CD4-positive, alpha-beta memory T cell (primary cell): Measurements from ENCODE around the gene ZNF609. TPM values are rescaled to one million over a fixed set of nuclear protein-coding genes. Genes with fewer than 3 reads are reported as not detected.
"Not testable (repeated sequence)": the region's sequence is repeated elsewhere in the genome, so short reads cannot be mapped to it uniquely, and the experiment has no call there.

Experiments used
- CTCF ChIA-PET: fragments of 350-600 bp; sonication (Branson Sonifier 250); formaldehyde crosslinking; loops from one replicate; lab custom pipeline; 2021; ENCODE audit warnings: inconsistent platforms; ENCODE audit not compliant: partially characterized antibody; lab: Charles Lee
- POLR2A ChIA-PET: fragments of 350-600 bp; sonication (Branson Sonifier 250); formaldehyde crosslinking; loops from one replicate; lab custom pipeline; 2021; ENCODE audit not compliant: partially characterized antibody; lab: Charles Lee
- DNase-seq, 5 donors: peaks; one replicate each; pipeline versions ENCODE4 v3.0.0 to v3.0.0-alpha.2; 2020 to 2022; ENCODE audit warnings: mixed read lengths in 1 of 5
- H3K27ac ChIP-seq: one replicate; pipeline ENCODE4 v1.7.0; 2013; ENCODE audit warnings: low read depth, low read length
- H3K27me3 ChIP-seq: 2 replicates; pipeline ENCODE4 v1.7.0; 2013; ENCODE audit warnings: mild to moderate bottlenecking, low read length, moderate library complexity; ENCODE audit not compliant: insufficient read depth
- H3K36me3 ChIP-seq: 2 replicates; pipeline ENCODE4 v1.7.0; 2013; ENCODE audit warnings: mild to moderate bottlenecking, low read length, moderate library complexity; ENCODE audit not compliant: insufficient read depth
- H3K4me1 ChIP-seq: 2 replicates; pipeline ENCODE4 v1.7.0; 2013; ENCODE audit warnings: mild to moderate bottlenecking, low read length, moderate library complexity; ENCODE audit not compliant: insufficient read depth
- H3K4me3 ChIP-seq, 2 donors: one replicate each; pipeline ENCODE4 v1.7.0; 2013; ENCODE audit warnings: low read length in 2 of 2, mild to moderate bottlenecking in 1 of 2
- H3K9me3 ChIP-seq, 2 donors: one replicate each; pipeline ENCODE4 v1.7.0; 2013; ENCODE audit warnings: low read length in 2 of 2, control low read depth in 1 of 2; ENCODE audit not compliant: control insufficient read depth in 1 of 2
- H3K27ac Mint-ChIP-seq, 7 donors: one replicate each; pipeline ENCODE4 v1.8.0; 2020 to 2021; ENCODE audit warnings: mixed read lengths in 7 of 7, mild to moderate bottlenecking in 6 of 7, inconsistent platforms in 3 of 7, moderate library complexity in 3 of 7
- H3K27me3 Mint-ChIP-seq, 2 donors: one replicate each; pipeline ENCODE4 v1.8.0; 2020 to 2021; ENCODE audit warnings: mixed read lengths in 2 of 2
- H3K36me3 Mint-ChIP-seq, 2 donors: one replicate each; pipeline ENCODE4 v1.8.0; 2020 to 2021; ENCODE audit warnings: mixed read lengths in 2 of 2, inconsistent platforms in 1 of 2, mild to moderate bottlenecking in 1 of 2
- H3K4me1 Mint-ChIP-seq, 4 donors: one replicate each; pipeline ENCODE4 v1.8.0; 2020 to 2021; ENCODE audit warnings: mixed read lengths in 4 of 4, mild to moderate bottlenecking in 1 of 4
- H3K4me3 Mint-ChIP-seq, 8 donors: one replicate each; pipeline ENCODE4 v1.8.0; 2020 to 2021; ENCODE audit warnings: mixed read lengths in 8 of 8, mild to moderate bottlenecking in 7 of 8, moderate library complexity in 6 of 8, inconsistent platforms in 3 of 8
- H3K9me3 Mint-ChIP-seq, 8 donors: one replicate each; pipeline ENCODE4 v1.8.0; 2020 to 2021; ENCODE audit warnings: mixed read lengths in 8 of 8, mild to moderate bottlenecking in 5 of 8, inconsistent platforms in 3 of 8, moderate library complexity in 1 of 8
- intact Hi-C: fragments of 100-400 bp; cut with micrococcal nuclease; formaldehyde crosslinking; loops from one replicate; pipeline ENCODE4 v1.15.1; 2023
- polyA plus RNA-seq, 2 donors: library from polyadenylated mRNA; unstranded; fragments of 300-500 nt; fragmentation: Illumina TruSeq; gene quantifications; one replicate each; pipeline ENCODE4 v1.2.3, GENCODE V29; 2021
- total RNA-seq, 2 experiments: library from RNA; stranded (reverse); gene quantifications; one replicate each; pipeline ENCODE4 v1.2.3, GENCODE V29; 2021

ZNF609 gene
- total and polyA plus RNA-seq, 4 experiments from 2014 or later: 1.4 to 56.9 (median 35.1) TPM

GRCh38 chr15:64478863-64479262, 18.5 kb downstream of the ZNF609 start:
- CTCF ChIA-PET: interaction anchor here (1.7 kb wide), 1 partner anchor 174 kb away, joined by 4 read pairs; no protein-coding TSS in a partner anchor
- Mint-ChIP-seq H3K27me3 (no peaks in the 10 kb centered on the region), H3K9me3 (no peaks in the 10 kb centered on the region), H3K4me3 (no peak overlapping the region), H3K4me1 (peaks cover 21 to 33% (median 28%) of the 10 kb centered on the region in 4 donors), H3K36me3 (peaks cover 16% of the 10 kb centered on the region in 2 donors), H3K27ac (peak overlapping the region in 1 of 7 donors; percentile 2)
- Histone ChIP-seq H3K27me3 (no peaks in the 10 kb centered on the region), H3K36me3 (no peaks in the 10 kb centered on the region), H3K4me1 (peaks cover 6% of the 10 kb centered on the region), H3K27ac (no peak overlapping the region), H3K9me3 (no peaks in the 10 kb centered on the region), H3K4me3 (no peak overlapping the region)
- intact Hi-C loops: no loop called here
- POLR2A ChIA-PET: interaction anchor here (1.6 kb wide), 1 partner anchor 19 kb away, joined by 5 read pairs; the partner anchor contains the start of gene ZNF609
- DNase-seq: no peak

DNA sequence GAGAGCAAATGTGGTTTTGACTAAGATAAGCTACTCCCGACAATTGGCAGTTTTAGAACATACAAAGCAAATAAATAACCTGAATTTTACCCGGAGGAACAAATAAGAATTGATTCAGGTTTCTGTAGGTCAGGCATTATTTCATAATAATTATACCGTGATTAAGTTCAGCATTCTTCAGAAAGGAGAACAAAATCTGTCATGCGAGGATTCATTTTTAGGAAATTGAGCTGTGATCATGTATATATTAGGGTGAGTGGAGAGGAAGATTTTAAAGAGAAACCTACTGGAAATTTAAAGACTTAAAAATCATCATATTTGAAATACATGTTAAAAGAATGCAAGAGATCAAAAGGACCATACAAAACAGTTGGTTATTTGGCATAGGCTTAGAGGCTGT, 20.5 kb downstream of the ZNF609 start:
- Histone ChIP-seq H3K4me3 (no peak overlapping the region), H3K9me3 (no peaks in the 10 kb centered on the region), H3K27ac (no peak overlapping the region), H3K36me3 (no peaks in the 10 kb centered on the region), H3K27me3 (no peaks in the 10 kb centered on the region), H3K4me1 (peaks cover 6% of the 10 kb centered on the region)
- peaks cover 18 to 26% (median 21%) of the 10 kb centered on the region in 4 donors for H3K4me1 Mint-ChIP-seq
- CTCF ChIA-PET: no interaction called here
- POLR2A ChIA-PET: no interaction called here
- H3K9me3 Mint-ChIP-seq: no peaks in the 10 kb centered on the region
- intact Hi-C loops: no loop called here
- peak overlapping the region in 3 of 7 donors; percentile 44 to 62 (median 46) for H3K27ac Mint-ChIP-seq
- no peak overlapping the region for H3K4me3 Mint-ChIP-seq
- H3K27me3 Mint-ChIP-seq: no peaks in the 10 kb centered on the region
- peaks cover 19 to 21% of the 10 kb centered on the region in 2 donors for H3K36me3 Mint-ChIP-seq
- DNase-seq: no peak

GRCh38 chr15:64483749-64484148, 23.4 kb downstream of the ZNF609 start:
- CTCF ChIA-PET: interaction anchor here (2.5 kb wide), 1 partner anchor 17 kb away, joined by 7 read pairs; no protein-coding TSS in a partner anchor
- peaks cover 28 to 29% of the 10 kb centered on the region in 2 donors for H3K36me3 Mint-ChIP-seq

GRCh38 chr15:64485796-64486195, 25.4 kb downstream of the ZNF609 start:
- peak overlapping the region in 2 of 7 donors; percentile 7 to 49 for H3K27ac Mint-ChIP-seq
- no peak overlapping the region for H3K4me3 Mint-ChIP-seq
- no peaks in the 10 kb centered on the region for H3K27me3 Mint-ChIP-seq
- Histone ChIP-seq H3K27me3 (no peaks in the 10 kb centered on the region), H3K27ac (no peak overlapping the region), H3K4me3 (no peak overlapping the region), H3K4me1 (no peaks in the 10 kb centered on the region), H3K9me3 (no peaks in the 10 kb centered on the region), H3K36me3 (no peaks in the 10 kb centered on the region)
- ChIA-PET POLR2A (interaction anchor here (0.7 kb wide), 1 partner anchor 98 kb away, joined by 4 read pairs; the partner anchor contains the start of gene TRIP4), CTCF (no interaction called here)
- peaks cover 9 to 14% (median 12%) of the 10 kb centered on the region in 4 donors for H3K4me1 Mint-ChIP-seq
- intact Hi-C loops: no loop called here
- no peak for DNase-seq
- H3K36me3 Mint-ChIP-seq: peaks cover 24 to 31% of the 10 kb centered on the region in 2 donors
- H3K9me3 Mint-ChIP-seq: no peaks in the 10 kb centered on the region

More at GRCh38 chr15:64483749-64484148, 23.4 kb downstream of the ZNF609 start:
- POLR2A ChIA-PET: no interaction called here
- Histone ChIP-seq H3K27me3 (no peaks in the 10 kb centered on the region), H3K9me3 (no peaks in the 10 kb centered on the region), H3K36me3 (no peaks in the 10 kb centered on the region), H3K27ac (no peak overlapping the region), H3K4me3 (no peak overlapping the region), H3K4me1 (no peaks in the 10 kb centered on the region)
- no peak for DNase-seq
- Mint-ChIP-seq H3K4me3 (no peak overlapping the region), H3K27me3 (no peaks in the 10 kb centered on the region), H3K4me1 (peaks cover 8 to 19% (median 11%) of the 10 kb centered on the region in 4 donors), H3K27ac (peak overlapping the region in 5 of 7 donors; percentile 2 to 86 (median 30)), H3K9me3 (no peaks in the 10 kb centered on the region)
- intact Hi-C loops: no loop called here

DNA sequence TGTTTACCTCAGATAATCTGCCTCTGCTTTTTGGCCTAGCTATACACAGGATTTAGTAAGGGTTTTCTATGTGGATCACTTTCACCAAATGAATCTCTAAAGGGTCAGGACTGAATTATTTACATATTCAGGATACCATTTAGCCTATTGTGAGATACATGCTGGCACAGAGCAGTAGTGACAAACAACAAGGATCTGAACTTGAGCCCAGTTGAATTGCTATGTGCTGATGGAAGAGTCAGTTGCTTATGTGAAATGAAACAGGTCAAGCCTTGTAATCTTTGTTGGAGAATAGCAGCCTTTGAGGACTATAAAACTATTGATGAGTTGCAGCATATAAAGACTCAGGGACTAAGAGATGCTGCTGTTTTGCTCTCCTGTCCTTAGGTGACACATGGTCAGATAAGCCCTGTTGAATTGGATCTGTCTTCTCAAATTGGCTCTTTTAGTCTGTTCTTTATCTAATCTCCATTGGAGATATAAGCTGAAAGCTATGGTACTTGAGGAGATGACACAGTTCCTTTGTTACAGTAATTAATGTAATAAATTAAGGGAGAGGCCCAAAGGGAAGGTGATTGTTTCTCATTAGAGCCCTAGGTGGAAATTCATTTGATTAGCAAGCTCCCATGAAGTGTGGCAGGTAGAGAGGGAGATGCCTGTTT, 30.4 kb downstream of the ZNF609 start:
- H3K4me1 ChIP-seq: no peaks in the 10 kb centered on the region
- intact Hi-C loops: no loop called here
- POLR2A ChIA-PET: no interaction called here
- H3K36me3 ChIP-seq: peaks cover 4% of the 10 kb centered on the region
- no peak overlapping the region for H3K4me3 Mint-ChIP-seq
- H3K27ac ChIP-seq: no peak overlapping the region
- H3K9me3 Mint-ChIP-seq: no peaks in the 10 kb centered on the region
- H3K4me1 Mint-ChIP-seq: peaks cover 21 to 36% (median 23%) of the 10 kb centered on the region in 4 donors
- no peak for DNase-seq
- CTCF ChIA-PET: no interaction called here
- H3K4me3 ChIP-seq: no peak overlapping the region
- H3K27me3 Mint-ChIP-seq: no peaks in the 10 kb centered on the region
- H3K27me3 ChIP-seq: no peaks in the 10 kb centered on the region
- H3K27ac Mint-ChIP-seq: peak overlapping the region in 3 of 7 donors; percentile 11 to 51 (median 50)
- no peaks in the 10 kb centered on the region for H3K9me3 ChIP-seq
- peaks cover 19% of the 10 kb centered on the region in 2 donors for H3K36me3 Mint-ChIP-seq

GRCh38 chr15:64493641-64494040, 33.3 kb downstream of the ZNF609 start:
- no peak overlapping the region for H3K4me3 ChIP-seq

GRCh38 chr15:64495968-64496367, 35.6 kb downstream of the ZNF609 start:
- POLR2A ChIA-PET, H3K9me3 ChIP-seq, intact Hi-C loops, DNase-seq, H3K9me3 Mint-ChIP-seq, H3K27me3 Mint-ChIP-seq, H3K4me3 Mint-ChIP-seq, H3K4me3 ChIP-seq, H3K27ac ChIP-seq, CTCF ChIA-PET, H3K27me3 ChIP-seq: not testable (repeated sequence)
- H3K27ac Mint-ChIP-seq: peak overlapping the region; percentile 13 to 76 (median 52)
- peaks cover 43 to 74% (median 50%) of the 10 kb centered on the region in 4 donors for H3K4me1 Mint-ChIP-seq
- Histone ChIP-seq H3K36me3 (peaks cover 11% of the 10 kb centered on the region), H3K4me1 (peaks cover 20% of the 10 kb centered on the region)
- H3K36me3 Mint-ChIP-seq: peaks cover 35 to 41% of the 10 kb centered on the region in 2 donors

More at GRCh38 chr15:64493641-64494040, 33.3 kb downstream of the ZNF609 start:
- no peaks in the 10 kb centered on the region for H3K27me3 Mint-ChIP-seq
- ChIA-PET POLR2A (no interaction called here), CTCF (interaction anchor here (0.7 kb wide), 1 partner anchor 66 kb away, joined by 3 read pairs; no protein-coding TSS in a partner anchor)
- H3K4me3 Mint-ChIP-seq: no peak overlapping the region
- peak overlapping the region in 3 of 7 donors; percentile 32 to 62 (median 56) for H3K27ac Mint-ChIP-seq
- peaks cover 17 to 26% of the 10 kb centered on the region in 2 donors for H3K36me3 Mint-ChIP-seq
- intact Hi-C loops: no loop called here
- no peaks in the 10 kb centered on the region for H3K4me1 ChIP-seq
- H3K4me1 Mint-ChIP-seq: peaks cover 24 to 57% (median 35%) of the 10 kb centered on the region in 4 donors
- H3K36me3 ChIP-seq: peaks cover 4% of the 10 kb centered on the region
- no peaks in the 10 kb centered on the region for H3K9me3 Mint-ChIP-seq
- no peaks in the 10 kb centered on the region for H3K27me3 ChIP-seq
- H3K27ac ChIP-seq: no peak overlapping the region
- DNase-seq: no peak
- H3K9me3 ChIP-seq: no peaks in the 10 kb centered on the region
